NCI-H1417 (cell line): ENCODE data around the gene PPARD.
"Not testable (repeated sequence)": the region's sequence is repeated elsewhere in the genome, so short reads cannot be mapped to it uniquely, and the experiment has no call there.

ENCODE experiments used
- DNase-seq, 3 experiments: peaks; one replicate each; lab custom pipeline; 2025; lab: John Stamatoyannopoulos, UW

The PPARD gene

DNA sequence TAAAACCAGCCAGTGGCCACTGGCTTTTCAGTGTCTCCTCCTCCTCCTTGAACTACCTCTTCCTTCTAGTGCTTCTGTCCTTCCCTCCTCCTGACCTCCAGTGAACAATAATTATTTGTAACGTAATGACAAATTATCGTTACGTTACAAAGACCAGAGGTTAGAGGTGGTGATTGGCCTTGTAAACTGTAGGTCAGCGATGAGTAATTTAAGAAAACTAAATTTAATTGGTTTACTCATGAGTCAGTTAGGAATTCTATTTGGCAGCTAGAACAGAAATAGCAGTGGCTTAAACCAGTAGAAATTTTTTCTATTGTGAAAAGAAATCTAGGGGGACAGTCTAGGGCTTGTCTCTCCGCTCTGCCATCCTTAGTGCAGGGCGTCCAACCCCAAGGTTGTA is 38.8 kb downstream of the PPARD start:
- no peak for DNase-seq

DNA sequence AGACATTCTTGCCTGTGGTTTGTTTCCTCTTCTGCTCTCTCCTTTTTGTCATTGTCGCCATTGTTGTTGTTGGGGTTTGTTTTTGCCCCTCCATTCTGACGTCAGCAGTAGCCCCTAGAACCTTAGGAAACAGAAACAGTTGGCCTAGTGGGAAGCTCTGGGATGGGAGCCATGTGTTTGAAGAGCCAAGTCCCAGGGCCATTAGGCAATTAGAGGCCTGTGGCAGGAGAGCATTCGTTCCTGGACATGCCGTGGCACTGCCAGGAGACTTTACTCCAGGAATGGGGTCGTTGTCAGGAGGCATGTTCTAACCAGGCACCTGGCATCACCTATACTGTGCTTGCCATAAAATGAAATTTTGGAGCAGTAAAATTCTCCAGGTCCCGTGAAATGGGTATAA is 39.7 kb downstream of the PPARD start:
- DNase-seq: no peak

DNA sequence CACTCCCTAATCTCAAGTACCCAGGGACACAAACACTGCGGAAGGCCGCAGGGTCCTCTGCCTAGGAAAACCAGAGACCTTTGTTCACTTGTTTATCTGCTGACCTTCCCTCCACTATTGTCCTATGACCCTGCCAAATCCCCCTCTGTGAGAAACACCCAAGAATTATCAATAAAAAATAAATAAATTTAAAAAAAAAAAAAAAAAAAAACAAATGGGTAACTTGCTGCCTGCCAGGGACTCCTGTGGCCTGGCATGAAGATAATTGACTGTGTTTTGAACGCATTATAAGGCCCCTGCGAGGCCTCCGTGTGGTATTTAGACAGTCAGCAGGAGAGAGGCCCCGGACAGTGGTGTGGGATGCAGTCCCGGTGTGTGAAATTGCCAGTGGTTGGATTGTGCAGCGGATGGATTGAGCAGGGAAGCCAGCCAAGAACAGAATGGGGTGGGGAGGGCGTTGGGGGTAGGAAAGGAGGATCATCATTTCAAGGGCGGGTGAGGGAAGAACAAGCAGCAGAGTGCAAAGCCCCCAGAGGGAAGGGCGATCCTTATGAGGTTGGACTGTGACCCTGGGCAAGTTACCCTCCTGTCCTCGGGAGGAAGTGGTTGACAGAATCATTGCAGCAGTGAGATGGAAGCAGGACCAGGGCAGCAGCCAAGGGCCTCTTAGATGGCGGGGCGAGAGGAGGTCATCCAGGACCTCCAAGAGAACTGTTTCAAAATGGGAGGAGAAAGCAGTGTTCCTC is 43.3 kb downstream of the PPARD start:
- peak in 2 of 3 experiments; percentile 23 to 50 for DNase-seq

DNA sequence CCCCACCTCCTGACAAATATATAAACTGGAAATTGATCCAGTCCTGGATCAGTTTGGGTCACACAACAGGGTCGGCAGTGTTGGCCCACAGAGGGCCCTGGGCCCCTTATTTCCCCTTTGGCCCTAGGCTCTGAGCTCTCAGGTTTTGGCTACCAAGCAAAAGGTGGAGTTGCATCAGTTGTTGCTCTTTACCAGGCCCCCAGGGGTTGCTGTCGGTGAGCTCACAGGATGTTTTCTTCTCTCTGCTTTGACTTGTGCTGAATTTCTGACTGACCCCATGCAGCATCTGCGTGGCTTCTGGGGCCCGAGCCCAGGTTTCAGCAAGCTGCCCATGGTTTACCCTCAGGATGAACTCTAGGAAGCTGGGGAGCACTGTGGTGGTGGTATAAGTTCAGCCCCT is 44.6 kb downstream of the PPARD start:
- no peak for DNase-seq

DNA sequence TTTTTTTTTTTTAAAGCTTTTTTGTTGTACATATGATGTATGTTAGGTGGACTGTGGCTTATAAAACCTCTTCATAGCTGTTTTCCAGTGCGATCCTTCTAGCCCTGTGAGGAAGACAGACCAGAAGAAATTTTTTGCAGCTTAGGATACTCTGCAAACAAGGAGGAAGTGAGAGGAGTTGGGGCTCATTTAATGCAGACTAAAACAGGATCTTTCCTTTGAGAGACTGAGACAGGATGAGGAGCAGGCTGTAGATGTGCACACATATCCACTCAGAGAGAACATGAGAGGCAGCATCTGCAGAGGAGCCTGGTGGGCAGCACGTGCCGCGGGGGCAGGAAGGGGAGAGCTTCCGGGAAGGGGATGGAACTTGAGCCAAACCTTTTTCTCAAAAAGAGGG is 45.7 kb downstream of the PPARD start:
- DNase-seq: no peak

GRCh38 chr6:35388772-35389352 is 46.5 kb downstream of the PPARD start:
- DNase-seq: no peak

- DNase-seq: not testable (repeated sequence)
These were observed 47.0 kb downstream of the PPARD start for GRCh38 chr6:35389386-35389785.

DNA sequence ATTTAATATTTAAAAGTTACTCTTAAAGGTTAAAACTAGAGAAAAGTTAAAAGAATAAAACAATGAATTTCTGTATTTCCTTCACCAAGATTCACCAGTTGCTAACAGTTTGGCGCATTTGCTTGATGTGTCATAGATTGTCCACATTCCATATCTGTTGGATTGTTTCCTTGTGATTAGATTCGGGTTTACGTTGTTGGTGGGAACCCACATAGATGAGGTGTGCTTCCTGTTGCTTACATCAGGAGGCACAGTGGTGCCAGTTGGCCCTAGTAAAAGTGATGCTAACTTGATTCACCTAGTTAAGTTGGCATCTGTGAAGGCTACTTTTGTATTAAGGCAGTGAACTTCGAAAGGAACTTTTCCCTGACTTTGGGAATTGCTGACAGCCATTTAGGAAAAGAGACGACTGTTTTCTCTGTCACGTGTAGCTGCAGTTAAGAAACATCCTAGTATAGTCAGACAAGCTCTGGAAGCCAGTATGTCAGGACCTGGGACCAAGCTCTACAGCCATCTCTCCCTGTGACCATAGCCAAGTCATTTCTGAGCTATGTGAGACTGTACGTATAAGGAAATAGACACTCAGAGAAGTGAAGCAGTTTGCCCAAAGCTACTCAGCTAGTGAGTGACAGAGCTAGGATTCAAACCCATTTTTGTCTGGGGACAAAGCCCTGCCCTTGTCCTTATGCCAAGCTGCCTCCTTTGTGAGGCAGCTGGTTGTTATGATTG is 49.0 kb downstream of the PPARD start:
- no peak for DNase-seq

DNA sequence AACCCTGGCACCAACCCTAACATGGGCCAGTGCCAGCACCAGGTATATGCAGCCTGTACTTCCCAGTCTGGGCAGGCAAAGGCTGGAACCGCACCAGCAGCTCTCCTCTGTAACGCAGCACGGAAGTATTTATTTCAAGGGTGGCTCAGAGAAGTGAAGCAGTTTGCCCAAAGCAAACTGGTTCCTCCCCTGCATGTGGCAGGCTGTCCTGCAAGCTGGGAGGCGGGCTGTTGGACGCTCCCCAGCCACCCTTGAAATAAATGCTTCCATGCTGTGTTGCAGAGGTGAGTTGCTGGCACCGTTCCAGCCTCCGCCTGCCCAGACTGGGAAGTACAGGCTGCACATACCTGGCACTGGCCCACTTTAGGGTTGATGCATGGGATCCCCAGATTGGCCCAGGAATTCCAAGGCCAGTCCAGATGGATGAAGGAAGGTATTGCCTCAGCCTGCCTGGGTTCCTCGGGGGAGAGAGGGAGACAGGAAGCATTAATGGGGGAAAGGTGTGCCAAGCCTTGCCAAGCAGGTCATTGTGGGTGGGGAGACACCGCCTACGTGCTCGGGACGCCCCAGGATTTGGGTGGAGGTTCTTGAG is 49.8 kb downstream of the PPARD start:
- DNase-seq: peak; percentile 26 to 77 (median 66)

GRCh38 chr6:35392773-35393672 is 50.7 kb downstream of the PPARD start:
- no peak for DNase-seq

GRCh38 chr6:35396991-35397390 is 54.6 kb downstream of the PPARD start:
- DNase-seq: no peak

DNA sequence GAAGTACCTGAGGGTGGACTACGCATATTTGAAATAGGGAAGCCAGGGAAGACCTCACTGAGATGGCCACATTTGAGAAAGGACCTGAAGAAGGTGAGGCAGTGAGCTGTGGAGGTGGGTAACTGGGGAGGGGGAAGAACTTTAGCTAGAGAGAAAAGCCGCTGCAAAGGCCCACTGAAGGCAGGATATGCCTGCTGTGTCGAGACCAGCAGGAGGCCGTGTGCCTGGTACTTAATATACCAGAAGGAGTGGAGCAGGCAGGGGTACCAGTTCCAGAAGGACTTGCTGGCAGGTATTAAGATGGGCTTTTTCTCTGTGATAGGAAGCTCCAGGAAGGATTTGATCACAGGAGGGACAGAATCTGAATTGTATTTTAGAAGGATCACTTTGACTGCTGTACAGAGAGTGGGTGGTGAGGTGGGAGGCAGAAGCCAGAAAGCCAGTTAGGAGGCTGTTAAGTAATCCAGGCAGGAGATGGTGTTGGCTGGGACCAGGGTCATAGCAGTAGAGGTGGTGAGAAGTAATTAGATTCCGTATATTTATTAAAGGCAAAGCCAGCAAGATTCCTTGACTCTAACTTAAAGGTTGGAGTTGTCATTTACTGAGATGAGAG is 55.6 kb downstream of the PPARD start:
- no peak for DNase-seq

DNA sequence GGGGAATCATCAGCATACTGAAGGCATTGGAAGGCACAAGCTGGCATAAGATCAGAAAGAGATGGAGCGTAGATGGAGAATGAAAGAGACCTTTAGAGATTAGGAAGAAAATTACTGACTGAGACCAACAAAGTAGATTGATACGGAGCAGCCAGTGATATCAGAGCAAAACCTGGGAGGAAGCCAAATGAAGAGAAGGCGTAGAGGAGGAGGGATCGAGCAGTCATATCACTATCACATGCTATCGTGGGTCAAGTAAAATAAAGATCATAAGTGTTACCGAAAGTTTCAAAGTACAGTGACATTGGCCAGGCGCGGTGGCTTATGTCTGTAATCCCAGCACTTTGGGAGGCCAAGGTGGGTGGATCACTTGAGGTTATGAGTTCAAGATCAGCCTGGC is 56.2 kb downstream of the PPARD start:
- DNase-seq: no peak

DNA sequence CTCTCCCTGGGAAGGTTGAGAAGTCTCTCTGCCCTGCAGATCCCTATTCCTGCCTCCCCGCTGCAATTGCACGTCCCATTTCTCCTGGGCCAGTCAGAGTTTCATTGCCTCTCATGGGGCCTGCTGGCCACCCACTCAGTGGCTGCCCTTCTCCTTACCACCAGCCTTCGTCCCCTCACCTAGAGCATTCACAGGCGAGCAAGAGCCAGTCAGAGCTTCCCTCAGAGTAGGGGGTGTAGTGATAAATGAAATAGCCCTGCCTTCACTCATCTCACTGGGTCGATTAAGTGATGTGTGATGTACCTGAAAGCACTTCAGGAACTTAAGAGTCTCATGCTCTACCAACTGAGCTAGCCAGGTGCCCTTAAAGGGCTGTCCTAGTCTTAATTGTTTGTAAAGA is 57.8 kb downstream of the PPARD start:
- peak in 1 of 3 experiments; percentile 72 for DNase-seq

- DNase-seq: peak in 1 of 3 experiments; percentile 6
These were observed 58.5 kb downstream of the PPARD start for GRCh38 chr6:35400901-35401311.

- no peak for DNase-seq
These were observed 59.2 kb downstream of the PPARD start for GRCh38 chr6:35401514-35401913.

DNA sequence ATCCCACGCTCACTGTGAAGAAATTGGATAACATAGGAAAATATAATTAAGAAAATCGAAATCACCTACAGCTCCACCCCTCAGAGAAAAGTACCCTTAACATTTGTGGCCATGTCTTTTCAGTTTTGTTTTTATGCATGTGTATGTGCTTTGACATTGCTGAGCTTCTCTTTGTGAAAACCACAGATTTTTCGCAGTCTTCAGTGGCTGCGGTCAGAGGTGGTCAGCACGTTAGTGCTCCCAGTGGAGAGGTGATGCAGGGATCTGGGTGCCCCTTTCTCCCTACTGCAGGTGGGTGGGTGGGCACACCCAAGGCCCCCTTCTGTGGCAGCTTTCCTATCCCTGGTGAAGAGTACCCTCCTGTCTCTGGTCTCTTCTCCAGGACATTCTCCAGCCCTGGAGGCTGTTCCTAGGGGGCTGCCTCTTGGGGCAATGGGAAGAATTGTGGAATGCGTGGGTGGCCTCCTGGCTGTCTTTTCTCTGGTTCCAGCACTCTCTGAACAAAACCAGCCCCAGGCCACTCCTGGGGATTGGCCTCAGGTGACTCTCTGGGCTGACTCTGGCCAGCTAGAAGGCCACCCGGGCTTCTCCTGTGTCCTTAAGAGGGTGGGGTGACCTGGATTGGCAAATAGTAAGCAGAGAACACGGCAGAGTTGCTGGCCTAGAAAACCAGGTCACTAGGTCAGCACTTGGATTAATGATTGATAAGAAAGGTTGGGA is 59.9 kb downstream of the PPARD start:
- DNase-seq: no peak

DNA sequence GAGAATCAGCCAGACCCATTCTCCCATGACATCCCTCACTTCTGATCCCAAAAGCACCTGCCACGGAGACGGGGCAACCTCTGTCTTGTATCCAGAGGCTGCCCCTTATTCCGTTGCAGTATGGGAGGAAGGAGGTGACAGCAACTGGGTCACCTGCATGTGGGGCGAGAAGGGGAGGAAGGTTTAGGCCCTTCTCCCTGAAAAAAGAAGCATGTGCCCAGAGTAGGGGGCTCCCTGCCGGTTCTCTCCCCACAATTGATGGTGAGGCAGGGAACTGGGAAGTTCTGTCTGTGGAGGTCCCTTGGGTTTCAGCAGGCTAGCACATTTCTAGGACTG is 60.5 kb downstream of the PPARD start:
- DNase-seq: no peak

GRCh38 chr6:35403544-35404442 is 61.4 kb downstream of the PPARD start:
- no peak for DNase-seq
